Stimulated activated CD4-positive, alpha-beta T cell treated with anti-CD3 and anti-CD28 coated beads, Interleukin-4, amount 100 ng/mL, for 24 hours (primary cell): ENCODE results near the gene PTPRD.

ENCODE experiments used
- DNase-seq: peaks from one replicate; pipeline ENCODE4 v3.0.0-alpha.2; 2020

The PTPRD gene

DNA sequence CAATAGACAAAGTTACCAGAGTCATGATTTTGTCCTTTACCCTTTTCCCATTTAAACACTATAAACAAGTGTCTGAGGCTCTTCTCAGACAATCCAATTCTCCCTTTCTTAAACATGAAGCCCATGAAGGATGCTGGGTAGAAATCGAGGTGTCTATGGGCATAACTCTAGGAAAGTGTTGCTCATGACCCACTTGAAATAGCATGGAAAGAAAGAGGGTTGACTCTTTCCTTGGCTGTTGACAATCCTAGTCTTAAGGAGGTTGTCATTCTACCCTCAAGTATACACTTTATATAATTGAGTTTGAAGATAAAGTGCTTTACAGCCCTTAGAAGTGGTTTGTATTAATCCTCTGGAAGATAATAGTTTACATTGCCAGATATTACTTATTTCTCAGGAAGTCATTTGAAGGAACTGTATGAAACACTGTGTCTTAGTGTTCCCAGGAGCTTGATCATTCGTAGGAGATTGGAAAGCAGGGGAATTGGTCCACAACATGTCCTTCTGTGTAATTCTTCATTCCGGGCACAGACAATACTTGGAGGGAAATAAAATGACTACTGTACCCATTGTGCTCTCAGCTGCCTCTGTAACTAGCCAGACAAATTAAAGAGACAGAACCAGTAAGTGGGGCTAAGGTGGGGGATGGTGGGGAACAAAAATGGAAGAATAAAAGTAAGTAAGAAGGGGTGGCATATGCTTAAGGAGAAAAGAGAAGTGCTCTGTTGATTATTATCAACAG lies 1734.9 kb downstream of the PTPRD start:
- no peak for DNase-seq

DNA sequence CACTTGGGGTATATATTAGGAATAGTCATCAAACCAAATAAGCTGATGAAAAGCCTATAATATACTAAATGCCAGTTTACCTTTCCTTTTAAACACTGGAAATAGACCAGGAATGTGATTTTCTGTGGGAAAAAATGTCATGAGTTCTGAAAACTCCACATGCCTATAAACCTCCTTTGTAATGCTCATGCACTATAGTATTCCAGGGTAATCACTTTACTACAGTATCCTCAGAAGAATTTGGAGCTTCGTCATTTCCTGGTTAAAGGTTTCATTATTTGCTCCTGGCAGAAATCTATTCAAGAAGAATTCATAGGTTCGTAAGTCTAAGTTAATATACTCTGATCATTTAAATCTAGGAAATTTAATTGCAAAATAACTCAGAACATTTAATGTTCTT lies 1736.5 kb downstream of the PTPRD start:
- DNase-seq = no peak

DNA sequence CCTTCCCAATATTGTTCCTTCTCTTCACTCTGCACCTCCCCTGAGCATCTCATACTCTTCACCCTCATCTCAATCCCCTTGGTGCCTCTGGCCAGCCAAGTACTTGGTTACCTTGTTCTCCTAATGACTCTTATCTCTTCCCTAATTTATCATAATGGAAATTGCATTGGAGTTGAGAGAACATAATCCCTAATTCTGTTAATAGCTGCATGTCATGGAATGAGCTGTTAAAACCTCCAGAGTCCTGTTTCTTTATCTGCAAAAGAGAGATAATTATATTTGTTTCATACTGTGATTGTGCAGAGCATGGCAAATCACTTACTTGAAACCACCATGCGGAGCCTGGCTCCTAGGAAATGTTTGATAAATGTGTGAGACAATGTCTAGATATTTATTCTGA lies 1738.3 kb downstream of the PTPRD start:
- DNase-seq = no peak

DNA sequence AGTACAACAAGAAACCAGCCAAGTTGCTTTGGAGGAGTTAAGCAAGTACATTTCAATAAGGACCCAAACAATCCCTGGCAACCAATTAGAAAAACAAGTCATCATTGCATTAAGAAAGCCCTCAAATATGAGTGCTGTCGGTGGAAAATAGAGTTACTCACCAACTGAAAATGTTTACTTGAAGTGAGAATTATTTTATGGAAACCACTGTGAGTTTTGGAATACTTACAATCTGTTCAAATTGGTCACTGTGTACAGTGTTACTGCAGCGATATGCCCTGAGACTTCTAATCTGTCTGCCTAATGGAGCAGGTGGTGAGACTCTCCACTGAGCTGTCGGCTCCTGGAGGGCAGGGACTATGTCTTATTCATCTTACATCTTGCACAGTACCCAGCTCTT lies 1740.0 kb downstream of the PTPRD start:
- DNase-seq = no peak

DNA sequence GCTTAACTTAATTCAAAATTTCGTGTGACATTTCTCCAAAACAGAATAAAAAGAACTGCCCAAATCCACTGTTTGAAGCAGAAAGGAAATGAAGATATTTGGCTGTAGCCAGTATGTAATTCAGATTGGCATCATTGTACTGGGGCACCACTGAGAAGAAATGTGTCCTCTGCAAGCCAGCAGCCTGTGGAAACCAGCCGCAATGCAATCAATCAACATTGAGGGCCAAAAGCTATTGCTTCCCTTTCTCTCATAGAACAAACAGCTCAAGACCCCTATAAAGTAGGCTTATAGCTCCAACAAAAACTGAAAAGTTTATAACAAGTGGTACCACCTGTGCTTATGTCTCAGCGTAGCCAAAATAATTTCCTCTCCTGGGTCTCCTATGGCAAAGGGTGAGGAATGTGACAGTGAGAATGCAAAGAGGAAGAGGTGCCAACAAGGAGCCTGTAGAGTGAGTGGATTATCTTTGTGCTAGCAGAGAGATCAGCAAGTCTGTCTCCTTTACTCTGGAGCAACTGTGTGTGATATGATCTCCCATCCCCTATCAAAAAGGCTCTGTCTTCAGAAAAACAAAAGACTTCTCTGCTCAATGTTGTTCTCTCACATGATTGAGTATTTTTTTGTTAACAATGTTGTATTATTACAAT lies 1740.9 kb downstream of the PTPRD start:
- no peak for DNase-seq

DNA sequence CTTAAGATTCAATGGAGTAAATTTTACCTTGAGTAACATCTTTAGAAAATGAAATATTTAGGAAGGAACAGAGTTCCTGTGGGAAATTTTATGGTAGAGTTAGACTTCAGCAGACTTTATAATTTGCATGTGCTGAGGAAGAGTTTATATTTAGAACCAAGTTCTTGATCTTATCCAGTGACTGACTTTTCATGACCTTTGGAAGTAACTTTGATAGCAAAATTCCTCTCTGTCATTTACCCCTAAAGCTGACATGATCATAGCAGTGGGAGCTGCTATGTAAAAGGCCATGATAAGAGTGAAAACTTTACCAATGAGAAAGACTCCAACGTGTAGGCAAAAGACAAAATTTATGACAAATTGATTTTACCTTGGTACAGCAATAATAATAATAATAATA lies 1741.4 kb downstream of the PTPRD start:
- DNase-seq = no peak

DNA sequence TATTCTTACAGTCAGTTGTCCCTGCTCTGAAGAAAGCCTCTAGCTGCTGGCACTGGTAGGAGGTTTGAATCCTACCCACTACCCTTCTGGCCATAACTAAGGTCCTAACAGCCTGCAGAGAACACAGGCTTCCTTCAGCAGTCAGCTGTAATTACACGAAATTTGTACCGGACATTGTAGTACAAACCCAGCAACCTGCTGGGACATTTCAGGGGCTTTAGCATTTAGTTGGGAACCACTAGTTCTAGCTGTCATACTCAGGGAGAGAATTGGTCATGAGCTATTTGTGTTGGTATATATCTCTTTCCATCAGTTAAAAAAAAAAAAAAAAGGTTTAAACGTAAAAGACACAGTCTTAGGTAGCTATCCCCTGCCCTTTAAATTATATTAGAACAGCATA lies 1743.0 kb downstream of the PTPRD start:
- DNase-seq = no peak

DNA sequence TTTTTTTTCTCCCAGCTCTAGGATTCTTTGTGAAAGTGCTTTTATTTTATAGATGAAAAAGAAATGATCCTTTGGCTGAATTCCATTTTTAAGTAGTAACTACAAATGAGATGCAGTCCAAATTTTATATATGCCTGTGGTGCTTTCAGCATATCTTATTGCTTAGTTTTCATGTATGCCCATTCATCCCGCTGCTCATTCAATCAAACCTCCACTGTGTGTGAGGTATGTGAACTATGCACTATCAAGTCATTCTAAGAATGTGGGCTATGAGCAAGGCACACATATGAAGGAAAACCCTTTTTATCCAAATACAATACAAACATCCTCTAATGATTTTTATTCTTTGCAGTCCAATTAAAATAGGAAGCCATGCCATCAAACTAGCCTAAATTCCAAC lies 1744.2 kb downstream of the PTPRD start:
- DNase-seq = no peak

DNA sequence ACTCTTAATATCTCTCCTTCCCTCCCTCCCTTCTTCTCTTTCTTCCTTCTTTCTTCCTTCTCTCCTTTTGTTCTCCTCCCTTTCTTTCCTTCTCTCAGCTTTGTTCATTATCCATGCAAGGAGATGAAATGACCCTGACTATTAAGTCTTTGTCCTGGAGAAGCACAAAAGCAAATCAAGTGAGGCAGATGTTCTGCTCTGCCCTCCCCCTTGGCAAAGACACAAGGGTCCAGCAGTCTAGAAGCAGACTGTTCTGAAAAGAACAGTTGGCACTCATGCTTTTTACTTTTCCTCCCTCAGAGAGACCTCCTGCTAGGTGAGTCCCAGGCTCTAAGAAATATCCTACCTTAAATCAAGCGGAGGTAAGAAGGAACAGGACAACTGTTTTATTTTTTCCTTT lies 1745.7 kb downstream of the PTPRD start:
- DNase-seq = no peak

DNA sequence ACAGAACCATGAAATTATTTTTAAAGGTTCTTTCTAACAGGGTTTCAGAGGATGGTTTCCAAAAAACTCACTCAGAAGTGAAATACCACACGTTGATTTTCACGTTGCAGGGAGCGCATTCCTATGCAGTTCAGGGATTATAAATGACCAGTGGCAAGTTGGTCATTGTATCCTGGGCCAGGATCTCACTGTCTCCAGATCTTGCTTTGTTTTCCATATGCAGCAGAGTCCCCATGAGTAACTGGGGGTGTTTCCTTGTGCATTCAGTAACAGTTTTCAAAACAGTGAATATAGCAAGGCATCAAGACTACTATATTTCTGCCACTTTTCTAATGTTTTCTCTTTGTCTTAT lies 1748.3 kb downstream of the PTPRD start:
- DNase-seq = no peak

DNA sequence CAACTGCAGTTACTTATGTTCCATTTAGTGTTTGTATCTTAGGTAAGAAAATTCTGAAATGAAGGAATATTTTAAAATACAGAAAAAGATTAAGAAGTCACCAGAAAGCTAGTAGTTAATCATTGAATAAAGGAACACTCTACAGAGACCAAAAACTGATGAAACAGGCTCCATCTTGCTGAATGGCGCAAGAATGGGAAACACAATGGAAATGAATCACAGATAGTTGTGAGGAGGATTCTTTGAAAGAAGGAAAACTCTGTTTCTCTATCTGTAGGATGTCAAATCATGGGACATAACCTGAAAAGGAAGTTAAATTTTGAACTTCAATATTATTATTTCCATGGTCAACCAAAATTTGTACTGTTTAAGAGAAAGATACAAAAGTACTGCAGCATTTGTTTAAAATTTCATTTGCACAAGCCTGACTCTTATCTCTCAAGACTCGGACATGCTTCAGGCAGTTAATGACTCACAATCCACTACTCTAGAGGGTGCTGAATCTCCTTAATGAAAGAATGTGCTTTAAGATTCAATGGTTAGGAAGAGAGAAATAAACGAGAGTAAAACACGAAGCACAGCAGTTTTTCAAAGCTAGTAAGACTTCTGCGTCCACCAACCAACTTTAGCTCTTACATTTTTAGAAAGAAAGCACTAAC lies 1748.8 kb downstream of the PTPRD start:
- DNase-seq = no peak

DNA sequence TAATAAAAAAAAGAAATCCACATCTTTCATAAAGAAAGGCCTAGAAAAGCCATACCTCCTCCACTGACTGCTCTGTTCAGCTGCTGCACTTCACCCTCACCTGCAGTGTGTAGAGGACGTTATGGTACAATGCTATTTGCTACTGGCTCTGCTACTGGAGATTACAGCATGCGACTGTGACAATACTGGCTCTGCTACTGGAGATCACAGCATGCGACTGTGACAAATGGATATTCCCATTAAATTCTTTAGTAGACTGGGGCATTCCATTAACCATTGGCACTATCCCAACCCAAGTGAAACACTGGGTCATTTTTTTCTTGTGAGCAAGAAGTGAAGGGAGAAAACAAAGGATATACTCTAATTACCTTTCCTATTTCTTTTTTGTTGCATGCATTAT lies 1749.7 kb downstream of the PTPRD start:
- DNase-seq = no peak

DNA sequence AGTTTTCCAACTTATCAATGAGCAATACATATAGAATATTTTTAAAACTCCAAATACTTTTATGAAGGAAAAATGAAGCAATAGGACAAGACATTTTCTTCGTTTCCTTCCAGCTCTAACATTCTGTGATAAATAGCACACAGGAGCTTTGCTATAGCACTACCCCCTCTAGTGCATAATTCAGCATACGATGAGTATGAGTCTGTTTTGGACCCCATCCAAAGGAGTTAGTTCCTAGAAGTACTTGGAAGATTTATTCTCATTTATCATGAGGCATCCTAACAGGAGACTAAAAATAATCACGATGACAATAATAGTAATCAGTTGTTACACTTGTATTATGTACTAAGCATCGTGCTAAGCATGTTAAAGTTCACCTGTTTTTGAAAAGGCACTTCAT lies 1751.9 kb downstream of the PTPRD start:
- no peak for DNase-seq

DNA sequence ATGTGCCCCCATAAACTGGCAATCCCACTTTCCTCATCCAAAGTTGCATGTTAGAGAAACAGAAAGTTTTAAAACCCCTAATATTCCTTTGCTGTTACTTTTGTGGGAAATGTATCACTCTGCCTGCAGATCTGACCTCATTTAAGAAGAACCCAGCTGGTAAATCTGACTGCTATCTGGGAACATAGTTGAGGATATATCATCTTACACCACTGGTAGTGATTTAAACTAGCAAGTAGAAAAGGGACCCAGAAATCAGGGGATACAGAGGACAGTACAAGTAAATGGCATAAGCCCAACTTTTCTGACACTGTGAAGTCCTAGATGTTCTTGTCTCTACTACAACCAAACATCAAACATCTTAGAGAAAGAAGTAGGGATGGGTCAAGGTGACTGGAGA lies 1752.7 kb downstream of the PTPRD start:
- no peak for DNase-seq

DNA sequence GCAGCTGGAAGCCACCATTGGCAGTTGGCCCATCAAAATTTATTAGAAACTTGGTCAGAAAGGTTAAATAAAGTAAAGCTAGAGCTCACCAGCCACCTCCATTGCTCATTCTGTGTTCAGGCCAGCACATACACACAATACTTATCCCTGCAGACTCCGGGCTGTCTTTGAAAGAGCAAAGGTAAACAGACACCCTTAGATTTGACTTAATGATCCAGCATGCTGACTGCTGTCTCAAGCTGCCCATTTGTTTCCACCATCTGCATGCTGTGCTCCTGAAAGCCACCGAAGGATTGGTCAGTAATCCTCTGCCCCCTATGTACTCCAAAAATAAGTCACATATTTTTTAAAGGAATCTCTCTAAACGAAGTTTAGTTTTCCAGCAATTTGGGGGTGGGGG lies 1753.4 kb downstream of the PTPRD start:
- DNase-seq = no peak

DNA sequence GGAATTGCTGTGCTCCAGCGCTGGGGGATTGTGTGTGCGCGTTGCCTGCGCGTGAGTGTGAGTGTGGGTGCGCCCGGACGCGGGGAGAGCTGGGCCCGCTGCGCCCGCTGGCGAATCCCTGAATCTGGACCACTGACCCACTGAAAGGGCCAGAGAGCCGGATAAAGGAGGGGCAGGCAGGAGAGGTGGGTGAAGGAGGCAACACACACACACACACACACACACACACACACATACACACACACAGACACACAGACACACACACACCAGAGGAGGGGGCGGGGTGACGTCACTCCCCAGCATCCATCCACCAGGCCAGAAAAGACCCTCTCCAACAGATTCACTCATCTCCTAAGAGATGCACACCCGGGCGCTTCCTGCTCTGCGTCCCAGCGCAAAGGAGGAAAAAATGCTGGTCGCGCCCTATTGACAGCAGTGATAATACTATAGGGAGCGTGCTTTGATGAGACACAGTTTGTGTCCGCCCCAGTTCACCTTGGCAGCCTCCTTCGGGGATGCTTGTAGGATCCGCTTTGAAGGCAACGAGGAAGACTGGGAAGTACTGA lies 1754.1 kb downstream of the PTPRD start:
- DNase-seq = no peak

DNA sequence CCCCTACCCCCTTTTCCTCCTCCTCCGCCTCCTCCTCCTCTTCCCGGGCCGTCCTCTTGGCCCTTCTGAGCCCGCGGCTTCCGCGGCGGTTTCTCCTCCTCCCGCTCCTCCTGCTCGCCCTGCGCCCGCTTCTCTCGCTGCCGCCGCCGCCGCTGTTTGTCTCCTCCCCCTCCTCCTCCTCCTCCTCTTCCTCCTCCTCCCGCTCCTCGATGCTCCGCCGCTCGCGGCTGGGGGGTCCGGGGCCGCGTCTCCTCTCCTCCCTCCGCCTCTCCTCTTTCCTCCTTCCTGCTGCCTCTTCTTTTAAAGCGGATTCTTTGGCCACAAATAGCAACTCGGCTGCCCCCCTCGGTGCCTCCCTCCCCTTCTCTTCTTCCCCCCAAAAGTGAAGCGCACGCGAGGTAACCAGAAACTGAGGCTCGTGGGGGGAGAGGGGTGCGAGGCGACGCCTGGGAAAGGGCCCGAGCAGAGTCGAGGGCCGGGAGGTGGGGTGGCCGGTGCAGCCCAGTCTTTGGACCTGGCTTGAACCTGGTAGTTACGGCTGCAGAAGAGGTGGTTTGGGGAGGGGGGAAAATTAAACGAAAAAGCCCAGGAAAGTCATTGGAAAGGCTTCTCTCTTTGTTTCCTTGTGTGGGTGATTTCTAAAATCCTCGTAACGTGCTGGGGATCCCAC lies 1754.7 kb downstream of the PTPRD start:
- no peak for DNase-seq

DNA sequence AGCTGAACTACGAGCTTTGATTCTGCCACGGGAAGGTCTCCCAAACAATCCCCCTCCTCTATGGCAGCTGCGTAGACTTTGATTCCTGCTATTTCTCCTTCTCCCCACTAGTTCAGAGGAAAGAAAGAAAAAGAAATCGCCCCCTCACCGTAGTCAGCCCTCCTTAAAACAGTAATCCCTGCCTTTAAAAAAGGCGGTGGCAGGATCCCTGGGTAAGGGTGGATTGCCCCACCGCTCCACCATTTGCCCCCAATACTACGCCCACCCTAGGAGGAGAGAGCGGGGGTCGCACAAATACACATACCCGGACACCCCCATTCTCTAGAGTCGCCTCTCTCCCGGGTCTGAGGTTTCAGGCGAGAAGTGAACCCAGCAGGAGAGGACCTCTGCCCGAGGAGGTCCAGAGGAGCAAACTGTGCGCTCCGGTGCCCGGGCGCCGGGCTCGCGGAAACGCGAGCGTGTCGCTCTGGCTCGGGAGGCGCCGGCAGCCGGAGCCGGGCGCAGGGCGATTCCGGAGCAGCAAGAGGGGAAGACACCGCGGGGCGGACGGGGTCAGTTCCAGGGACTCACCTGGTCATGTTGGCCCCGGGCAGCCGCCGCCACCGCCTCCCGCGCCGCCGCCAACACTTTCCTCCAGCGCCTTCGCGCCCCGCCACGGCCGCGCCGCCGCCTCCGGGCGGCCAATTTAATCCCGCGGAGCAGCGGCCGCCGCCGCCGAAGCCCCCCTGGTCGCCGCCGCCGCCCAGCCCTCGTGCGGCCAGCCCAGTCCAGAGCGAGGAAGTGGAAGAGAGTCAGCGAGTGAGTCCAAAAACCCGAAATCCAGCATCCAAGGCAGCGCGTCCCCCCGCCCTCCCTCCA lies 1755.5 kb downstream of the PTPRD start:
- no peak for DNase-seq

DNA sequence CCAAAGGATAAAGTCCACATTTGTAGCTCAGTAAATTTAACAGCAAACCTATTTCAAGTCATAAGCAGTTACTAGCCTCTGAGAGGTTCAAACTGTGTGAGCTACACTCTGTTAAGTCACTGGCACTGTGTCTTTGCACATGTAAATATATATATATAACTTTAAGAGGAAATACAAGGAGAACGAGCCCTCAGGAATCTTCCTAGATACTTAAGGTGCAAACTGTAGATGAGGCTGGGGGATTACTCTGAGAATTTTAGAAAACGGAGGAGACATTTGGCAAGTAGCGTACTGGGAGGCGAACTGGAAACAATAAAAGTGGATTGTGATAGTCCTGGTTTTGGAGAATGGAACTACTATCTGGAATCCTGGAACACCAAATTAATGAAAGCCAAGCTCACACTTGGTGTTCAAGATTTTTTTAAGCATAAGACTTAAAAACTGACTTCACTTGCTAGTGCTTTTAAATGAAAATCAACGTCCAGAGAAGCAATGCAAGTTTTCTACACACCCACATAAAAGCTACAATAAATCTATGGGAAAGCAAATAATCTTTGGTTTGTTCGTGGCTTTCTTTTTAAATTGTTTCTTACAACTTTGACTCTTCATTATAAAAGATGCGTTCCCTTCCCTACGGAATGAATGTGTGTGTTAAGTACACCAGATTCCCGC lies 1756.3 kb downstream of the PTPRD start:
- no peak for DNase-seq

DNA sequence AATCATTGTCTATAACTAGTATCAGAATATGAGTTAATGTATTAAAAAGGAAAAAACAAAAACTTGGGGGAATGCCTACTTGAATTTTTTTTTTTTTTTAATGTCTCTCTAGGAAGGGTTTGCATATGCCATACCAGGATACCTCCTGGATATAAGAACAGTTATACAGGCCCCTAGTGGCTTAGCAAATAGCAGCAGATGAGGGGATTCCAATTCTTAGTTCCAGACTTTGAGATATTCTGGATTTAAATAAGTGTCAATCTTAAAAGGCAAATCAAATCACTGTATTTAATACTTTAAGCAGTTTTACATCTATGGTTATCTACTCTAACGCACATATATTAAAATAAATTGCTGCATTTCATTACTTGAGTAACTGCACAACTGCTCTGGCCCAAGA lies 1757.8 kb downstream of the PTPRD start:
- no peak for DNase-seq

DNA sequence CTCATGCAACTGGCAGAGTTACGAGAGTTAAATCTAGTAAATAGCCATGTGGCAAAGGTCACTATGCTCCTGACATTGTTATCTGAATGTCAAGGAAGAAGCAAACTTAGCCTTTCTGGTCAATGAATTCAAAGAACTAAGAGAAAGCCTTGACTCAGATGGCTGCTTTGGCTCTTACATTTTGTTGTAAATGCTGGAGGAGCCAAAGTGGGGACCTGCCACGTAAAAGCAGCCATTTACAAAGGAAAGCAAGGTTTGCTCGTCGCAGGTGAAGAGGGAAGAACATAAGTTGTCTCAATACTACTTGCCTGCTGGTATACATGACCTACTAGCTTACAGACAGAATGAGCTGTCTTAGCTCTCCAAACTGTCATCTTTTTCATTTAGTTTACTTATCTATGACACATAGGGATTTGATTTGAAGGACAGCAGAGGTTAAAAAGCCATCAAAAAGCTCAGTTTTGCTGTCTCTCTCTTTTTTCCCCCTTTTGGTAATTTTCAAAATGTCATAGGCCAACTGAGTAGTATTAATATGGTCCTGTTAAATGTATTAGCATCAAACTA lies 1760.4 kb downstream of the PTPRD start:
- no peak for DNase-seq

DNA sequence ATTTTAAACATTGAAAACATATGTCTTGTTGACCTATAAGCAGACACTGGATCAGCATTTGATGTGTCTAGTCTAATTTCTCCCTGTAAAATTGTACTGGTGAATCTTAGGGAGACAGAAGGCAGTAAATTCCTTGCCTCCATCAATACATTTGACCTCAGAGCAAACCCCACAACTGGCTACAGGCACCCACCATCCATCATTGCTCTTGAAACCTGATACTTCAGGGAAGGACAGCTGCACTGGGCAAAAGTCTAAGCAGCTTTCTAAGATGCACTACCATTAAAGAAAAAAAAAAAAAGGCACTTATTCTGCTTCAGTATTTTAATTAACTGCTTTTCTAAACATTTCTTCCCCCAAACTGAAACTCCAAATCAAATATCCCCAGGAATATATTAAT lies 1761.9 kb downstream of the PTPRD start:
- no peak for DNase-seq
